Cardiac fibroblast (primary cell): Measurements from ENCODE around the gene NBL1.

ENCODE experiments used
- DNase-seq, 2 donors: peaks; one replicate each; pipeline versions ENCODE4 v3.0.0 to v3.0.0-alpha.2; 2010; ENCODE audit warnings: low read depth in 2 of 2
- H3K4me3 ChIP-seq, 2 donors: replicated peaks in 1 of 2; 1 replicate in 1 of 2; 2 replicates in 1 of 2; pipeline ENCODE4 v1.5.1; 2011; ENCODE audit warnings: low read depth in 2 of 2, low read length in 2 of 2, mild to moderate bottlenecking in 2 of 2, moderate library complexity in 1 of 2
- TF ChIP-seq, protein P1 (sequence below): IDR thresholded peaks from one replicate; pipeline ENCODE4 v1.5.1; 2011; ENCODE audit warnings: low read depth, mild to moderate bottlenecking, low read length, inconsistent platforms

The NBL1 gene

DNA sequence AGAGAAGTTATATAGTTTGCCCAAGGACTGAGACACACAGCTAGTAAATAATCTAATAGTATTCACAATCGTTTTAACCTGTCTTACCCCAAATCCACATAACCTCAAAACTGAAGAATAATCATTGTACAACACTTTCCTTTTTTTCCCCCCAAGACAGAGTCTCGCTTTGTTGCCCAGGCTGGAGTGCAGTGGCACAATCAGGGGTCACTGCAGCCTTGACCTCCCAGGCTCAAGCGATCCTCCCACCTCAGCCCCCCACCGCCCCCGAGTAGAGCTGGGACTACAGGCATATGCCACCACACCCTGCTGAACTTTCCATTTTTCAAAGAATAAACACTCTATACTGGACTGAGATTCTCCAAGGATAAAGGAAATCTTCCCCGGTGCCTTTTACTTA is 28.7 kb upstream of the NBL1 start:
- TF ChIP-seq, protein P1, sequence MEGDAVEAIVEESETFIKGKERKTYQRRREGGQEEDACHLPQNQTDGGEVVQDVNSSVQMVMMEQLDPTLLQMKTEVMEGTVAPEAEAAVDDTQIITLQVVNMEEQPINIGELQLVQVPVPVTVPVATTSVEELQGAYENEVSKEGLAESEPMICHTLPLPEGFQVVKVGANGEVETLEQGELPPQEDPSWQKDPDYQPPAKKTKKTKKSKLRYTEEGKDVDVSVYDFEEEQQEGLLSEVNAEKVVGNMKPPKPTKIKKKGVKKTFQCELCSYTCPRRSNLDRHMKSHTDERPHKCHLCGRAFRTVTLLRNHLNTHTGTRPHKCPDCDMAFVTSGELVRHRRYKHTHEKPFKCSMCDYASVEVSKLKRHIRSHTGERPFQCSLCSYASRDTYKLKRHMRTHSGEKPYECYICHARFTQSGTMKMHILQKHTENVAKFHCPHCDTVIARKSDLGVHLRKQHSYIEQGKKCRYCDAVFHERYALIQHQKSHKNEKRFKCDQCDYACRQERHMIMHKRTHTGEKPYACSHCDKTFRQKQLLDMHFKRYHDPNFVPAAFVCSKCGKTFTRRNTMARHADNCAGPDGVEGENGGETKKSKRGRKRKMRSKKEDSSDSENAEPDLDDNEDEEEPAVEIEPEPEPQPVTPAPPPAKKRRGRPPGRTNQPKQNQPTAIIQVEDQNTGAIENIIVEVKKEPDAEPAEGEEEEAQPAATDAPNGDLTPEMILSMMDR: no peak
- no peak for DNase-seq

DNA sequence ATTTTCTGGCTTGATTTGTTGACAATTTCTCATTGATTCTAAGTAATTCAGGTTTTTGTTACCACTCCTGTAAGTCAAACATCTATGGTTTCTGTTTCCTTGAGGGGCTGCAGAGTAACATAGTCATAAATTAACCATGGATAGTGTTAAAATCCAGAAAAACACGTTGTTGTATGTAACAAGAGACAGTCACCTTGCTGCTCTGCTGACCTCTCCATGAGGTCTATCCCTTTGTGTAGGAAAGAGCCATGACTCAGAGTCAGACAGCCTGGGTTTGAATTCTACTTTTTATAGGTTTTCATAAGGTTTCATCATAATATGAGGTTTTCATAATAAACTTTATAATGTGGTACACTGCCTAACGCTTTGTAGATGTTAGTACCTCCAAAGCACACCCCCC is 27.6 kb upstream of the NBL1 start:
- TF ChIP-seq, protein P1: no peak
- H3K4me3 ChIP-seq: no peak overlapping the region
- DNase-seq: peak in 1 of 2 donors; percentile 49

More for the DNA sequence above, 28.7 kb upstream of the NBL1 start:
- no peak overlapping the region for H3K4me3 ChIP-seq

DNA sequence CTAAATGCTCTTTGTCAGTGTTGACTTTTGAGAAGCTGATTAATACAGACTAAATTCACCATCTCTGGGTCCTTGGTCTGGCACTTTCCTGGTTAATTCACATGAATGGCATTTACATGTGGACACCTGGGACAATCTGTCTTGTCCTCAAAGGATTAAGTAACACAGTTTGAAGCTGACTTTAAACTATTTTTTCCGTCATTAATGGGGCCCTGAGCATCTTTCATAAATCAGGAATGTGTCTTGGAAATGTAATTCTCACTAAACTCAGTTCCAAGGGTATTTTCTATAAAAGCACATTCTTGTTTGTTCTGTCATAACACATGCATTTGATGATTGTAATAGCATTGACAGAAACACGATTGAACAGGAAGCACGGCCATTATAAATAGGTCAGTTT is 26.7 kb upstream of the NBL1 start:
- H3K4me3 ChIP-seq: no peak overlapping the region
- TF ChIP-seq, protein P1: no peak
- no peak for DNase-seq

DNA sequence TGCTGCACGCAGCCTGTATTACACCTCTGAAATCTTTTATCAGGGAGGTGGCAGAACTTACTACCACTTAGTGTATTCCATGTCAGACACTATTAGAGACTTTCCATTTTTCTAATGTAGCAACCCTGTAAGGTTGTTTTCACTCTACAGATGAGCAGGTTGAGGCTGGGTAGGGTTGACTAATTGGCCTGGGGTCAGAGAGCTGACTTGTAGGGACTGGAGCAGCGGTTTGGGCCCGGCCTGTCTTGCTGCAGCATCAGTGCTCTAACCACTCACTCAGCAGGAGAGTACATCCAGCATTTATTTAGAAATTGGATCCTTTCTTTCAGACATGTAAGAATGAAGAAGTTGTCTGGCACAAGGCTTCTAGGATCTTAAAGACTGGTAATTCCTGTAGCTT is 25.7 kb upstream of the NBL1 start:
- TF ChIP-seq, protein P1: no peak
- DNase-seq: no peak

DNA sequence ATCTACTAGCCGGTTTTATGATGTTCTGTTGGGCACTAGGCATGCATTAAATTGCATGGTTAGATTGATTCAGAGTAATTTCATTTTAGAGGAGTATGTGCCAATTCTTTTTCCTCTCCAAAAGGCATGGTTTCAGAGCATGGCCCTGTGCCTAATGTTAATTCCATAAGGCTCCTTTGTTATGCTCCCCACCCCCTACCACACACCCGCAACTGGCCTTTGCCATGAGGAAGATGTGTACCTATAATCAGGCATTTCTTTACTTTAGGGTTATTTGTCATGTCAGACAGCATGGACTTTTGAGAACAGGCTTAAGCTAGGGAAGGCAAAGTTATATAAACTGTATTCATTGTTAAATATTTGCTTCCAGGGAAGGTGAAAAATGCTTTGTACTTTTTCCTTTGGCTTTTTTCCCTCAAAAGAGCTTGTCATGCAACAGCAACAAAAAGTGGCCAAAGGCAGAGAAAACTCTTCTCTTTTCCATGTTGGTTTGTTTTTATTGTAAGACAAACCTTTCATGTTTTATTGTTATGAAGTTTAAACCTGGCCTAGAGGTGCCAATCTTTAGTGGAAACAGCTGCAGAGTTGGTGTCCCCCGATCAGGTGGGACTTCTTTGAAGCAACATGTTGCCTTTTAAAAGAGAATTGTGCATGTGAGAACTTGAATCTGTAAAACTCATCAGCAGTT is 24.3 kb upstream of the NBL1 start:
- H3K4me3 ChIP-seq: no peak overlapping the region
- TF ChIP-seq, protein P1: no peak
- no peak for DNase-seq

More for the DNA sequence above, 25.7 kb upstream of the NBL1 start:
- H3K4me3 ChIP-seq: no peak overlapping the region

DNA sequence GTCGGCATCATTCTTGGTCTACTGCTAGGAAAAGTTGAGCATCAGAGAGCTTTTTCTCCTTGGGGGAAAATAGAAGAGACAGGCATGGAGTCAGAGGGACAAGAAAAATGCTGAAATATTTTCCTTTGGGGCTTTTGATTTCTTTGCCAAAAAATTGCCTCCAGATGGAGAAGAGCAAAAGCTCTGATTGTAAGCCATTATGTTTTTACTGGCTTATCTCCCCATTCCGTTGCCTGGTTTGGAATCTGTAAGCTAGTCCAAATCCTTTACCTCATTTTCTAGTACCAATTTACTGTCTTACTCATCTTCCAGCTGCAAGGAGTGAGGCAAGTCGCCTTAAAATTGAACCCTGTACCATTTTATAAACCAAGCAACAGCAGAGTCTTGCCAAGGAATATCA is 23.3 kb upstream of the NBL1 start:
- TF ChIP-seq, protein P1: no peak
- no peak overlapping the region for H3K4me3 ChIP-seq
- DNase-seq: peak; percentile 31 to 54
